Measurements from ENCODE around the gene LNPEP.
"Not testable (repeated sequence)": the region's sequence is repeated elsewhere in the genome, so short reads cannot be mapped to it uniquely, and the experiment has no call there.

LNPEP gene

GRCh38 chr5:97071993-97072392, 136.1 kb downstream of the LNPEP start:
- H3K9me3 ChIP-seq (ENCODE audit: control insufficient read depth, low read length): no peaks in the 10 kb centered on the region
- H3K4me3 ChIP-seq (ENCODE audit: insufficient read depth, low read depth, low read length): no peak overlapping the region
- H3K36me3 ChIP-seq (ENCODE audit: control insufficient read depth, insufficient read depth, low read length): no peaks in the 10 kb centered on the region
- no peaks in the 10 kb centered on the region for H3K27me3 ChIP-seq (ENCODE audit: control insufficient read depth, insufficient read depth, low read length, poor library complexity, severe bottlenecking)
- WGBS, 2 experiments: 86 to 94% methylated on average over 3 to 4 of the region's 4 CpGs
- no peak overlapping the region for H3K27ac ChIP-seq (ENCODE audit: insufficient read depth, low read depth, low read length, poor library complexity, severe bottlenecking)
- no peaks in the 10 kb centered on the region for H3K4me1 ChIP-seq (ENCODE audit: control insufficient read depth, insufficient read depth, low read length)

GRCh38 chr5:97072696-97073095, 136.8 kb downstream of the LNPEP start:
- 92 to 93% methylated on average over 2 of the region's 2 CpGs for WGBS, 2 experiments
- no peaks in the 10 kb centered on the region for H3K27me3 ChIP-seq (ENCODE audit: control insufficient read depth, insufficient read depth, low read length, poor library complexity, severe bottlenecking)
- no peaks in the 10 kb centered on the region for H3K36me3 ChIP-seq (ENCODE audit: control insufficient read depth, insufficient read depth, low read length)
- H3K27ac ChIP-seq (ENCODE audit: insufficient read depth, low read depth, low read length, poor library complexity, severe bottlenecking): no peak overlapping the region
- H3K4me3 ChIP-seq (ENCODE audit: insufficient read depth, low read depth, low read length): no peak overlapping the region
- no peaks in the 10 kb centered on the region for H3K4me1 ChIP-seq (ENCODE audit: control insufficient read depth, insufficient read depth, low read length)
- H3K9me3 ChIP-seq (ENCODE audit: control insufficient read depth, low read length): no peaks in the 10 kb centered on the region

GRCh38 chr5:97073420-97073819, 137.5 kb downstream of the LNPEP start:
- no peaks in the 10 kb centered on the region for H3K27me3 ChIP-seq (ENCODE audit: control insufficient read depth, insufficient read depth, low read length, poor library complexity, severe bottlenecking)
- H3K27ac ChIP-seq (ENCODE audit: insufficient read depth, low read depth, low read length, poor library complexity, severe bottlenecking): no peak overlapping the region
- WGBS, 2 experiments: 94% methylated on average over 3 of the region's 3 CpGs
- H3K4me1 ChIP-seq (ENCODE audit: control insufficient read depth, insufficient read depth, low read length): no peaks in the 10 kb centered on the region
- H3K36me3 ChIP-seq (ENCODE audit: control insufficient read depth, insufficient read depth, low read length): no peaks in the 10 kb centered on the region
- H3K4me3 ChIP-seq (ENCODE audit: insufficient read depth, low read depth, low read length): no peak overlapping the region
- H3K9me3 ChIP-seq (ENCODE audit: control insufficient read depth, low read length): no peaks in the 10 kb centered on the region

GRCh38 chr5:97074859-97075489, 139.1 kb downstream of the LNPEP start:
- 94 to 99% methylated on average over 4 of the region's 4 CpGs for WGBS, 2 experiments
- Histone ChIP-seq H3K27ac (ENCODE audit: insufficient read depth, low read depth, low read length, poor library complexity, severe bottlenecking) (no peak overlapping the region), H3K36me3 (ENCODE audit: control insufficient read depth, insufficient read depth, low read length) (no peaks in the 10 kb centered on the region), H3K4me1 (ENCODE audit: control insufficient read depth, insufficient read depth, low read length) (peaks cover 7% of the 10 kb centered on the region), H3K4me3 (ENCODE audit: insufficient read depth, low read depth, low read length) (no peak overlapping the region), H3K9me3 (ENCODE audit: control insufficient read depth, low read length) (no peaks in the 10 kb centered on the region), H3K27me3 (ENCODE audit: control insufficient read depth, insufficient read depth, low read length, poor library complexity, severe bottlenecking) (no peaks in the 10 kb centered on the region)

GRCh38 chr5:97075649-97076048, 139.8 kb downstream of the LNPEP start:
- H3K36me3 ChIP-seq (ENCODE audit: control insufficient read depth, insufficient read depth, low read length): no peaks in the 10 kb centered on the region
- no peak overlapping the region for H3K4me3 ChIP-seq (ENCODE audit: insufficient read depth, low read depth, low read length)
- no peaks in the 10 kb centered on the region for H3K9me3 ChIP-seq (ENCODE audit: control insufficient read depth, low read length)
- H3K4me1 ChIP-seq (ENCODE audit: control insufficient read depth, insufficient read depth, low read length): peaks cover 7% of the 10 kb centered on the region
- 95 to 96% methylated on average over 5 of the region's 5 CpGs for WGBS, 2 experiments
- H3K27me3 ChIP-seq (ENCODE audit: control insufficient read depth, insufficient read depth, low read length, poor library complexity, severe bottlenecking): no peaks in the 10 kb centered on the region
- no peak overlapping the region for H3K27ac ChIP-seq (ENCODE audit: insufficient read depth, low read depth, low read length, poor library complexity, severe bottlenecking)

GRCh38 chr5:97076098-97076497, 140.2 kb downstream of the LNPEP start:
- Histone ChIP-seq H3K36me3 (ENCODE audit: control insufficient read depth, insufficient read depth, low read length) (no peaks in the 10 kb centered on the region), H3K9me3 (ENCODE audit: control insufficient read depth, low read length) (no peaks in the 10 kb centered on the region), H3K27ac (ENCODE audit: insufficient read depth, low read depth, low read length, poor library complexity, severe bottlenecking) (no peak overlapping the region), H3K27me3 (ENCODE audit: control insufficient read depth, insufficient read depth, low read length, poor library complexity, severe bottlenecking) (no peaks in the 10 kb centered on the region), H3K4me3 (ENCODE audit: insufficient read depth, low read depth, low read length) (no peak overlapping the region), H3K4me1 (ENCODE audit: control insufficient read depth, insufficient read depth, low read length) (peaks cover 7% of the 10 kb centered on the region)

- H3K27me3 ChIP-seq (ENCODE audit: control insufficient read depth, insufficient read depth, low read length, poor library complexity, severe bottlenecking): no peaks in the 10 kb centered on the region
- no peak overlapping the region for H3K4me3 ChIP-seq (ENCODE audit: insufficient read depth, low read depth, low read length)
- no peaks in the 10 kb centered on the region for H3K36me3 ChIP-seq (ENCODE audit: control insufficient read depth, insufficient read depth, low read length)
- H3K27ac ChIP-seq (ENCODE audit: insufficient read depth, low read depth, low read length, poor library complexity, severe bottlenecking): no peak overlapping the region
- peaks cover 7% of the 10 kb centered on the region for H3K4me1 ChIP-seq (ENCODE audit: control insufficient read depth, insufficient read depth, low read length)
- no peaks in the 10 kb centered on the region for H3K9me3 ChIP-seq (ENCODE audit: control insufficient read depth, low read length)
- 87 to 88% methylated on average over 4 of the region's 4 CpGs for WGBS, 2 experiments
Measured at GRCh38 chr5:97077246-97077645, 141.4 kb downstream of the LNPEP start.

GRCh38 chr5:97078958-97079743, 143.3 kb downstream of the LNPEP start:
- Histone ChIP-seq H3K4me3 (ENCODE audit: insufficient read depth, low read depth, low read length) (no peak overlapping the region), H3K36me3 (ENCODE audit: control insufficient read depth, insufficient read depth, low read length) (no peaks in the 10 kb centered on the region), H3K4me1 (ENCODE audit: control insufficient read depth, insufficient read depth, low read length) (peaks cover 7% of the 10 kb centered on the region), H3K27me3 (ENCODE audit: control insufficient read depth, insufficient read depth, low read length, poor library complexity, severe bottlenecking) (no peaks in the 10 kb centered on the region), H3K9me3 (ENCODE audit: control insufficient read depth, low read length) (no peaks in the 10 kb centered on the region), H3K27ac (ENCODE audit: insufficient read depth, low read depth, low read length, poor library complexity, severe bottlenecking) (no peak overlapping the region)
- 60 to 75% methylated on average over 4 of the region's 4 CpGs for WGBS, 2 experiments

- not testable (repeated sequence) for H3K4me3 ChIP-seq (ENCODE audit: insufficient read depth, low read depth, low read length); H3K27me3 ChIP-seq (ENCODE audit: control insufficient read depth, insufficient read depth, low read length, poor library complexity, severe bottlenecking); H3K9me3 ChIP-seq (ENCODE audit: control insufficient read depth, low read length); H3K4me1 ChIP-seq (ENCODE audit: control insufficient read depth, insufficient read depth, low read length); H3K36me3 ChIP-seq (ENCODE audit: control insufficient read depth, insufficient read depth, low read length); H3K27ac ChIP-seq (ENCODE audit: insufficient read depth, low read depth, low read length, poor library complexity, severe bottlenecking)
- 93 to 94% methylated on average over 21 of the region's 21 CpGs for WGBS, 2 experiments
Measured at GRCh38 chr5:97084782-97085458, 149.0 kb downstream of the LNPEP start.

GRCh38 chr5:97085459-97086181, 149.7 kb downstream of the LNPEP start:
- H3K27ac ChIP-seq (ENCODE audit: insufficient read depth, low read depth, low read length, poor library complexity, severe bottlenecking): no peak overlapping the region
- 94 to 96% methylated on average over 22 of the region's 22 CpGs for WGBS, 2 experiments

More at GRCh38 chr5:97085459-97086181, 149.7 kb downstream of the LNPEP start:
- no peaks in the 10 kb centered on the region for H3K27me3 ChIP-seq (ENCODE audit: control insufficient read depth, insufficient read depth, low read length, poor library complexity, severe bottlenecking)
- no peak overlapping the region for H3K4me3 ChIP-seq (ENCODE audit: insufficient read depth, low read depth, low read length)
- H3K4me1 ChIP-seq (ENCODE audit: control insufficient read depth, insufficient read depth, low read length): no peaks in the 10 kb centered on the region
- no peaks in the 10 kb centered on the region for H3K9me3 ChIP-seq (ENCODE audit: control insufficient read depth, low read length)
- no peaks in the 10 kb centered on the region for H3K36me3 ChIP-seq (ENCODE audit: control insufficient read depth, insufficient read depth, low read length)
